ENCODE measurements around the gene ITGB6.

ITGB6 gene

DNA sequence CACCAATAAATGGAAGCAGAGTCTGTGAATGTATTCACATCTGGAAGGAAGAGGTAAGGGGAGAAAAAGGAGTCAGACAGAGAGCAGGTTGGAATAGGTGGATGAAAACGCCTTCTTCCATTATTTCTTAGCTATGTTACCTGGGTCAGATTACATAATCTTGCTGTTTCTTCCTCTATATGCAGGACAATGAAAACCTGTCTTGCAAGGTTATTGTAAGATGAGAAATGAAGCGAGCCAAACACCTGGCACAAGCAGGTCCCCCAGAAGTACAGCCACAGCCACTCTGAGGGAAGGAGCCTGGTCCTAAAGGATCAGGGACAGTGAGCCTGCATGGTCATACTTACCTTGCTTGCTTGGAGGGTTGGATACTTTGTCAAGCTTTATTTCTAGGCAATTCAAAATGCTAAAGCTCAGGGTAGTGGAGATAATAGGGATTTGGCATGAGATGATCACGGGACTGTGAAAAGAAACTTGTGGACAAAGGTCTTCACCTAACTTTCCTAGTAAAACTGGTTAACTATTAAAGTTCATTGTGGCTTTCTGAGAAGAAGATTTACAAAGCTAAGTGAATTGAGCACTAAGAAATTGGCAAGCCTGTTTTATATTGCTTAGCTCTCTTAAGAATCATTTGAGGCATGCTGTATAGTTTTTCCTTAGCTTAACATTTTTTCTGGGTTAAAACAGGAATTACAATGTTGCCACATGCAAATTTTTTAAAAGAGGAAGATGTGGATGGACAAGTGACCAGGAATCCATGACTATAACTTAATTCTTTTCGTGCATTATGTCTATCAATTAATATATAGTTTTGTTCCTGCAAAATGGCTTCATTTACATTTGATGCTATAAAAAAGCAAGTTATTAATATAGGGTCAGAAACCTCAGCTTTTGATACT lies 121.9 kb downstream of the ITGB6 start:
- Histone ChIP-seq H4K20me1 (ENCODE audit: insufficient read depth, low read length) (no peaks in the 10 kb centered on the region), H3K79me2 (ENCODE audit: insufficient read depth, low read length) (no peaks in the 10 kb centered on the region), H3K27me3 (ENCODE audit: insufficient read depth, low read length) (no peaks in the 10 kb centered on the region), H3K9me2 (ENCODE audit: low read depth, low read length) (no peaks in the 10 kb centered on the region), H3K9ac (ENCODE audit: low read length) (no peak overlapping the region), H3F3A (ENCODE audit: insufficient read depth, low read length) (no peaks in the 10 kb centered on the region), H3K9me3 (ENCODE audit: low read length) (no peaks in the 10 kb centered on the region), H3K4me2 (ENCODE audit: low read length) (no peak overlapping the region), H3K36me3 (ENCODE audit: insufficient read depth, low read length) (no peaks in the 10 kb centered on the region), H3K4me1 (ENCODE audit: insufficient read depth, low read length, severe bottlenecking) (no peaks in the 10 kb centered on the region), H3K4me3 (ENCODE audit: low read depth, low read length, poor library complexity, severe bottlenecking) (no peak overlapping the region), H2AFZ (ENCODE audit: low read length) (no peak overlapping the region), H3K27ac (ENCODE audit: low read depth, low read length, poor library complexity, severe bottlenecking) (no peak overlapping the region)
- no peak for TF ChIP-seq EZH2 (IDR thresholded peaks at IDR 0.05; ENCODE audit: borderline replicate concordance, low read length)
- TF ChIP-seq, protein P1, sequence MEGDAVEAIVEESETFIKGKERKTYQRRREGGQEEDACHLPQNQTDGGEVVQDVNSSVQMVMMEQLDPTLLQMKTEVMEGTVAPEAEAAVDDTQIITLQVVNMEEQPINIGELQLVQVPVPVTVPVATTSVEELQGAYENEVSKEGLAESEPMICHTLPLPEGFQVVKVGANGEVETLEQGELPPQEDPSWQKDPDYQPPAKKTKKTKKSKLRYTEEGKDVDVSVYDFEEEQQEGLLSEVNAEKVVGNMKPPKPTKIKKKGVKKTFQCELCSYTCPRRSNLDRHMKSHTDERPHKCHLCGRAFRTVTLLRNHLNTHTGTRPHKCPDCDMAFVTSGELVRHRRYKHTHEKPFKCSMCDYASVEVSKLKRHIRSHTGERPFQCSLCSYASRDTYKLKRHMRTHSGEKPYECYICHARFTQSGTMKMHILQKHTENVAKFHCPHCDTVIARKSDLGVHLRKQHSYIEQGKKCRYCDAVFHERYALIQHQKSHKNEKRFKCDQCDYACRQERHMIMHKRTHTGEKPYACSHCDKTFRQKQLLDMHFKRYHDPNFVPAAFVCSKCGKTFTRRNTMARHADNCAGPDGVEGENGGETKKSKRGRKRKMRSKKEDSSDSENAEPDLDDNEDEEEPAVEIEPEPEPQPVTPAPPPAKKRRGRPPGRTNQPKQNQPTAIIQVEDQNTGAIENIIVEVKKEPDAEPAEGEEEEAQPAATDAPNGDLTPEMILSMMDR (IDR thresholded peaks at IDR 0.05; ENCODE audit: low read length), result no peak

DNA sequence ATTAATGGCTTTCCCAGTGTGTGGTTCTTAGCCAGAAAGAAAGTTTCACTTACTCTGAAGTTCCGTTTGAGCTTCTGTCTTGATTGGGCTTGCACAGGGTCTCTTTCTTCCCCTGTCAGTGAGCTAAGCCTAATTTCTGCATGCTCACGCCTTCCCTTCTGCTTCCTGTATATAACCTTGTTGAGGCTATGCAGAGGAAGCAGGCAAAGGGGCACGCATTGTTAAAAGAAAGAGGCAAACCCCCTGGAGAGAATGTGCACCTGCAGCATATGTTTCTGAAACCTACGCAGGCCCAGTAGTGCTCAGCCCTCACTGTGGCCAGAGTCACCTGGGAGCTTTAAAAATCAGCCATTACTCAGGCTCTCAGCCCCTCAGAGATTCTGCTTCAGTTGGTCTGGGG lies 123.2 kb downstream of the ITGB6 start:
- no peak overlapping the region for H3K9ac ChIP-seq (ENCODE audit: low read length)
- H3F3A ChIP-seq (ENCODE audit: insufficient read depth, low read length), result no peaks in the 10 kb centered on the region
- H3K27ac ChIP-seq (ENCODE audit: low read depth, low read length, poor library complexity, severe bottlenecking), result no peak overlapping the region
- no peaks in the 10 kb centered on the region for H4K20me1 ChIP-seq (ENCODE audit: insufficient read depth, low read length)
- no peaks in the 10 kb centered on the region for H3K27me3 ChIP-seq (ENCODE audit: insufficient read depth, low read length)
- H3K9me2 ChIP-seq (ENCODE audit: low read depth, low read length), result no peaks in the 10 kb centered on the region
- H2AFZ ChIP-seq (ENCODE audit: low read length), result no peak overlapping the region
- no peak overlapping the region for H3K4me2 ChIP-seq (ENCODE audit: low read length)
- no peak overlapping the region for H3K4me3 ChIP-seq (ENCODE audit: low read depth, low read length, poor library complexity, severe bottlenecking)
- no peaks in the 10 kb centered on the region for H3K79me2 ChIP-seq (ENCODE audit: insufficient read depth, low read length)
- TF ChIP-seq, protein P1 (IDR thresholded peaks at IDR 0.05; ENCODE audit: low read length), result no peak
- TF ChIP-seq EZH2 (IDR thresholded peaks at IDR 0.05; ENCODE audit: borderline replicate concordance, low read length), result no peak
- H3K4me1 ChIP-seq (ENCODE audit: insufficient read depth, low read length, severe bottlenecking), result no peaks in the 10 kb centered on the region
- H3K9me3 ChIP-seq (ENCODE audit: low read length), result no peaks in the 10 kb centered on the region
- H3K36me3 ChIP-seq (ENCODE audit: insufficient read depth, low read length), result no peaks in the 10 kb centered on the region

DNA sequence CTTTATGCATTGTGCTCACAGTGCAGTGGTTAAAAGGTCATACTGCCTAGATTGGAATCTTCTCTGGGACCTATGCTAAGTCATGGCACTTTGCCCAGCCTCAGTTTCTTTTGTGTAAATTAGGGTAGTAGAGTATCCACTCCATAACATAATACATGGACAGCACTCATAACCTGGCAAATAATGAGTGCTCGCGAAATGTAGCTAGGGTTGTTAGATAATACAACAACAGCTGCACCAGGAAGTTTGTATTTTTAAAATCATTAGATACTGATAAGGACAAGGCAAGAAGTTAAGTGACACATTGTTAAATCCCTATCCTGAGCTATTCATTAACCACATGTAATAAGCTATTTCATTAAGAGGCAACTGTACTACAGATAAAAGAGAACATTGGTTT lies 123.8 kb downstream of the ITGB6 start:
- H3K79me2 ChIP-seq (ENCODE audit: insufficient read depth, low read length), result no peaks in the 10 kb centered on the region
- H3K4me3 ChIP-seq (ENCODE audit: low read depth, low read length, poor library complexity, severe bottlenecking), result no peak overlapping the region
- no peaks in the 10 kb centered on the region for H4K20me1 ChIP-seq (ENCODE audit: insufficient read depth, low read length)
- TF ChIP-seq EZH2 (IDR thresholded peaks at IDR 0.05; ENCODE audit: borderline replicate concordance, low read length), result no peak
- TF ChIP-seq, protein P1 (IDR thresholded peaks at IDR 0.05; ENCODE audit: low read length), result no peak
- no peaks in the 10 kb centered on the region for H3K27me3 ChIP-seq (ENCODE audit: insufficient read depth, low read length)
- H3K9me3 ChIP-seq (ENCODE audit: low read length), result no peaks in the 10 kb centered on the region
- no peak overlapping the region for H3K9ac ChIP-seq (ENCODE audit: low read length)
- no peak overlapping the region for H2AFZ ChIP-seq (ENCODE audit: low read length)
- H3K9me2 ChIP-seq (ENCODE audit: low read depth, low read length), result no peaks in the 10 kb centered on the region
- no peaks in the 10 kb centered on the region for H3K36me3 ChIP-seq (ENCODE audit: insufficient read depth, low read length)
- H3K4me1 ChIP-seq (ENCODE audit: insufficient read depth, low read length, severe bottlenecking), result no peaks in the 10 kb centered on the region
- no peaks in the 10 kb centered on the region for H3F3A ChIP-seq (ENCODE audit: insufficient read depth, low read length)
- H3K27ac ChIP-seq (ENCODE audit: low read depth, low read length, poor library complexity, severe bottlenecking), result no peak overlapping the region
- H3K4me2 ChIP-seq (ENCODE audit: low read length), result no peak overlapping the region

Data from OCI-LY1 (cell line).